Measurements from ENCODE around the gene AGPAT2.

AGPAT2 gene

DNA sequence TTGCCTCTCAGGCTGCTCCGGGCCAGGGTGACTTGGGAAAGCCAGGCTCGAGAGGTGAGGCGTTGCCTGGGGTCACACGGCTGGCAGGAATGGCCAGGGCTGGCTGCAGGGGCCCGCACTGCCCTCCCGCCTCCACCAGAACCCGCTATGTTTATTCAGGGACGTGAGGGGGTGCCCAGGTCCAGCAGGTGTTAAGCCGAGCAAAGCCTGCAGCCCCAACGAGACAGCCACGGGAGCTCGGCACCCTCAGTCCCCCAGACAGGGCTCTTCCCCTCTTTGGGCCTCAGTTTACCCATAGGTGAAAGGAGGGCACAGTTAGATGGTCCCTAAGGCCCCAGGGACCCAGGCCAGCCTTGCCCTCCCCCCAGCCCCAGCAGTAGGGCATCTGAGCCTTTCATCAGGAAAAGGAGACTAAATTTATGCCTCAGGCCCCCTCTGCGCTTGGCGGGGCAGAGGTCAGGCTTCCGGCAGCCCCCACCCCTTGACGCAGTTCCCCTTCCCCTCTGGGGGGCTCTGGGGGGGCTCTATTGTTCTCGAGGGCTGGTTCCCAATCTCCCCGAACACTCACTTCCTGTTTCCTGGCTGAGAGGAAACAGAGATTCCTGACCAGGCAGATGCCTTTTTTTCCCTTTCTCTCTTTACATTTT lies 31.6 kb downstream of the AGPAT2 start:
- DNase-seq (ENCODE audit: low read depth), result no peak
- no peak overlapping the region for H3K4me3 ChIP-seq (ENCODE audit: low read depth, low read length)
- TF ChIP-seq, protein P1, sequence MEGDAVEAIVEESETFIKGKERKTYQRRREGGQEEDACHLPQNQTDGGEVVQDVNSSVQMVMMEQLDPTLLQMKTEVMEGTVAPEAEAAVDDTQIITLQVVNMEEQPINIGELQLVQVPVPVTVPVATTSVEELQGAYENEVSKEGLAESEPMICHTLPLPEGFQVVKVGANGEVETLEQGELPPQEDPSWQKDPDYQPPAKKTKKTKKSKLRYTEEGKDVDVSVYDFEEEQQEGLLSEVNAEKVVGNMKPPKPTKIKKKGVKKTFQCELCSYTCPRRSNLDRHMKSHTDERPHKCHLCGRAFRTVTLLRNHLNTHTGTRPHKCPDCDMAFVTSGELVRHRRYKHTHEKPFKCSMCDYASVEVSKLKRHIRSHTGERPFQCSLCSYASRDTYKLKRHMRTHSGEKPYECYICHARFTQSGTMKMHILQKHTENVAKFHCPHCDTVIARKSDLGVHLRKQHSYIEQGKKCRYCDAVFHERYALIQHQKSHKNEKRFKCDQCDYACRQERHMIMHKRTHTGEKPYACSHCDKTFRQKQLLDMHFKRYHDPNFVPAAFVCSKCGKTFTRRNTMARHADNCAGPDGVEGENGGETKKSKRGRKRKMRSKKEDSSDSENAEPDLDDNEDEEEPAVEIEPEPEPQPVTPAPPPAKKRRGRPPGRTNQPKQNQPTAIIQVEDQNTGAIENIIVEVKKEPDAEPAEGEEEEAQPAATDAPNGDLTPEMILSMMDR (IDR thresholded peaks at IDR 0.05; ENCODE audit: control insufficient read depth, extremely low read depth, insufficient read depth), result no peak

DNA sequence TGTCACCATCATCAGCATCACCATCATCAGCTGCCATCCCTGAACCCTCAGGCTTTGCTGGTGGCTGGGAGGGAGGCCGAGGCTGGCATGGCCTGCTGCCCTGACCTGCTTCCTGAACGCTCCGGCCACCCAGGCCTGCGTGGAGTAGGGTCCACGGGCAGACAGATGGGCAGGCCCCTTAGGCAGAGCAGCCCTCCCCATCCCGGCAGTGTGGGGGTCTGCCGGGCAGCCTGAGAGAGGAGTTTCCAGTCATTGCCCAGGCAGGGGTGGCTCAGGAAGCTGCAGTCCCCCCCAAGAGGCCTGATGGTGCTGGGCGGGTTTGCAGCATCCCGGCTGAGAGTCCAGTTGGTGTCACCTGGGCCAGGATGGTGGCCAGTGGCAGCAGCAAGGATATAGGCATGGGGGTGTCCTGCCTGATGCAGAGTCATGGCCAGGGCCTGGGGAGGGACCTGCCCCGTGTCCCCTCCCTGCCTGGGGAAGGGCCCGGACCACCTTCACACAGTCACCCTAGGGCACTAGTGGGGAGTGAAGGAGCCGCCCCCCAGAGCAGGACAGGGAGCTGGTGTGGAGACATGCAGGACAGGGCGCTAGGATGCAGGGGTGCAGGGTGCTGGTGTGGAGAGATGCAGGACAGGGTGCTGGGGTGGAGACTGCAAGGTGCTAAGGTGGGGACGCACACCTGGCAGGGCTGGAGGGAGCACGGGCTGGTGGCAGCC lies 32.3 kb downstream of the AGPAT2 start:
- no peak for DNase-seq (ENCODE audit: low read depth)
- no peak overlapping the region for H3K4me3 ChIP-seq (ENCODE audit: low read depth, low read length)
- TF ChIP-seq, protein P1 (IDR thresholded peaks at IDR 0.05; ENCODE audit: control insufficient read depth, extremely low read depth, insufficient read depth), result no peak

DNA sequence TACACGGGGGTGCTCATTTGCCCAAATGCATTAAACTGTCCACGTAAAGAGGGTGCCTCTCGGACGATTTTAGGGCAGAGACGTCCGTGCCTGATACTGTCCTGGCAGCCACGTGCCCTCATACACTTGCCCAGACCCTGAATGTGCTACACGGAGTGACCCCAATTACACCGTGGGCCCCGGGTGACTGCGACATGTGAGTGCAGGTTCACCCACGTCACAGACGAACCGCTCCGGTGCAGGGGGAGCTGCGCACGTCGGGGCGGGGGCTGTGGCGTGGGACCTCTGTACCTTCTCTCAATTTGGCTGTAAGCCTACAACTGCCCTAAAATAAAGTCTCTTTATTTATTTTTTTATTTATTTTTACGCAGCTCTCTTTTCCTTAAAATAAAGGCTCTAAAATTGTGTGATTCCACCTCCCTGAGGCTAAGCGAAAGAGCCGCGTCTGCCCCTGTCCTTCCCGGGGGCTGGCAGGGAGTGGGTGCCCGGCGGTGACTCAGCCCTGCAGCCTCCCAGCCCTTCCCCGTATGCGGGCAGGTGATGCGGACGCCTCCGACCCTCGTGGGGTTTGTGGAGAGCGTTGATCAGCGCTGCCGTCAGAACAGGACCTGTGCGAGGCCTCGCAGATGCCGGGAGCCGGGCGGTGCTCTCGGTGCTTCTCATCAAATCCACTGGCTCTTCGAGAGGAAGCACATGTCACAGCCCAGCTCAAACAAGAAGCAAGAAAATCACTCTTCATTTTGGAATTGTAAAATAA lies 33.8 kb downstream of the AGPAT2 start:
- no peak for DNase-seq (ENCODE audit: low read depth)
- no peak overlapping the region for H3K4me3 ChIP-seq (ENCODE audit: low read depth, low read length)
- TF ChIP-seq, protein P1 (IDR thresholded peaks at IDR 0.05; ENCODE audit: control insufficient read depth, extremely low read depth, insufficient read depth), result no peak

DNA sequence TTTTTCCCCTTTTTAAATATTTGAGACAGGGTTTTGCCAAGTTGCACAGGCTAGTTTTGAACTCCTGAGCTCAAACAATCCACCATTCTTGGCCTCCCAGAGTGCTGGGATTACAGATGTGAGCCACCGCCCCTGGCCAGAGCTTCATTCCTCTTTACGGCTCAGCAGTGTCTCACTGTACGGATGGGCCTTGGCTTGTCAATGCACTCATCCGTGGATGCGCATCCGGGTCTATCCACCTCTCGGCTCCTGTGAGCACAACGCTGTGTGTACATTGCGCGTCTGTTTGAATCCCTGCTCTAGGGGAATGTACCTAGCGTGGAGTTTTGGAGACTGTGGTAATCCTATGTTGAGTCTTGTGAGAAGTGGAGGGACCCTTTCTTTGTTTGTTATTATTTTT lies 35.4 kb downstream of the AGPAT2 start:
- no peak for DNase-seq (ENCODE audit: low read depth)
- H3K4me3 ChIP-seq (ENCODE audit: low read depth, low read length), result no peak overlapping the region
- TF ChIP-seq, protein P1 (IDR thresholded peaks at IDR 0.05; ENCODE audit: control insufficient read depth, extremely low read depth, insufficient read depth), result no peak

DNA sequence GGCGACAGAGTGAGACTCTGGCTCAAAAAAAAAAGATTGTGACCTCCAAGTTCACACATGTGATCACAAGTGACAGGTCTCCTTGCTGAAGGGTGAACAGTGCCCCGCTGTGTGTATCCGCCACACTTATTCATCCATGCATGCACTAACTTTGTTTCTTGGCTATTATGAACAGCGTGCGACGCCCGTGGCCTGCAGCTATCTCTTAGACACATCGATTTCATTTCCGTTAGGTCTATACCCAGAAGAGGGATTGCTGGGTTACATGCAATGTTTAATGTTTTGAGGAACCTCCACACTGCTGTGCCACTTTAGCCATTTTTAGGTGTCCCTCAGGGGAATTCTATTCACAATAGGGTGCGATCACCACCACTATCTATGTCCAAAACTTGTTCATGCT lies 36.6 kb downstream of the AGPAT2 start:
- no peak overlapping the region for H3K4me3 ChIP-seq (ENCODE audit: low read depth, low read length)
- TF ChIP-seq, protein P1 (IDR thresholded peaks at IDR 0.05; ENCODE audit: control insufficient read depth, extremely low read depth, insufficient read depth), result no peak
- no peak for DNase-seq (ENCODE audit: low read depth)

DNA sequence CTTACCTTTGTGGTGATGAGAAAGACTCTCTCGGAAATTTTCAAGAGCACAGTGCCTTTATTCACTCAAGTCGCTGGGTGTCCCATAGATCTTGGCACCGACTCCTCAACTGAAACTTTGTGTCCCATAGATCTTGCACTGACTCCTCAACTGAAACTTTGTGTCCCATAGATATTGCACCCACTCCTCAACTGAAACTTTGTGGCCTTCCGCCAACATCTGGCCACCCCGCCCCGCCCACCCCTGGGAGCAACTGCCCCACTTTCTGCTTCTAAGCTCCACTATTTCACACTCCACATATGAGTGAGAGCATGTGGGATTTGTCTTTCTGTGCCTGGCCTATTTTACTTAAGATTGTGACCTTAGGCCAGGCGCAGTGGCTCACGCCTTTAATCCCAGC lies 37.2 kb downstream of the AGPAT2 start:
- TF ChIP-seq, protein P1 (IDR thresholded peaks at IDR 0.05; ENCODE audit: control insufficient read depth, extremely low read depth, insufficient read depth), result no peak
- no peak overlapping the region for H3K4me3 ChIP-seq (ENCODE audit: low read depth, low read length)
- no peak for DNase-seq (ENCODE audit: low read depth)
